Keratinocyte (primary cell): ENCODE data around the gene DLG1. TPM values are rescaled to one million over a fixed set of nuclear protein-coding genes. Genes with fewer than 3 reads are reported as not detected.

Experiments
- DNase-seq: peaks from one replicate; pipeline ENCODE4 v3.0.0-alpha.2; 2011; ENCODE audit warnings: low read depth, missing footprints, low spot score
- FAIRE-seq: peaks from 2 replicates; lab custom pipeline; 2011; peaks lifted over from hg19 to GRCh38; lab: Jason Lieb, UNC
- H2AFZ ChIP-seq: 2 replicates; pipeline ENCODE4 v1.6.0; 2012; ENCODE audit warnings: low read length, control low read depth, inconsistent platforms; ENCODE audit not compliant: control insufficient read depth
- H3K27ac ChIP-seq: 2 replicates; pipeline ENCODE4 v1.5.1; 2011; ENCODE audit warnings: low read length; ENCODE audit not compliant: control insufficient read depth, insufficient read depth
- H3K27me3 ChIP-seq: 3 replicates; pipeline ENCODE4 v1.6.0; 2011; ENCODE audit warnings: low read length; ENCODE audit not compliant: control insufficient read depth, insufficient read depth; ENCODE audit errors: extremely low read depth
- H3K36me3 ChIP-seq, 2 experiments: 2 replicates in 1 of 2; 3 replicates in 1 of 2; pipeline ENCODE4 v1.5.1; 2011; ENCODE audit warnings: low read length in 2 of 2, mild to moderate bottlenecking in 1 of 2; ENCODE audit not compliant: control insufficient read depth in 2 of 2, insufficient read depth in 2 of 2; ENCODE audit errors: extremely low read depth in 1 of 2
- H3K4me1 ChIP-seq: 3 replicates; pipeline ENCODE4 v1.5.1; 2011; ENCODE audit warnings: low read length; ENCODE audit not compliant: control insufficient read depth, insufficient read depth; ENCODE audit errors: extremely low read depth
- H3K4me2 ChIP-seq: 3 replicates; pipeline ENCODE4 v1.6.0; 2011; ENCODE audit warnings: low read depth, low read length; ENCODE audit not compliant: control insufficient read depth, insufficient read depth; ENCODE audit errors: extremely low read depth
- H3K4me3 ChIP-seq, 3 experiments: fragments of 200-600 bp in 1 of 3; sonication (generic) in 1 of 3; 2 replicates in 2 of 3; 3 replicates in 1 of 3; pipeline ENCODE4 v1.5.1; 2011 to 2016; ENCODE audit warnings: low read length in 3 of 3, mild to moderate bottlenecking in 3 of 3, control low read depth in 2 of 3, inconsistent platforms in 1 of 3, low read depth in 1 of 3, mixed read lengths in 1 of 3, mixed run types in 1 of 3, moderate library complexity in 1 of 3; ENCODE audit not compliant: control insufficient read depth in 2 of 3, insufficient read depth in 2 of 3; ENCODE audit errors: extremely low read depth in 1 of 3
- H3K79me2 ChIP-seq: 2 replicates; pipeline ENCODE4 v1.6.0; 2012; ENCODE audit warnings: low read length; ENCODE audit not compliant: control insufficient read depth, insufficient read depth
- H3K9ac ChIP-seq: 3 replicates; pipeline ENCODE4 v1.6.0; 2011; ENCODE audit warnings: low read length; ENCODE audit not compliant: control insufficient read depth, insufficient read depth; ENCODE audit errors: extremely low read depth
- H3K9me1 ChIP-seq: 3 replicates; pipeline ENCODE4 v1.6.0; 2011; ENCODE audit warnings: low read length; ENCODE audit not compliant: control insufficient read depth, insufficient read depth; ENCODE audit errors: extremely low read depth
- H3K9me3 ChIP-seq: 2 replicates; pipeline ENCODE4 v1.5.1; 2012; ENCODE audit warnings: low read depth, low read length; ENCODE audit not compliant: control insufficient read depth
- H4K20me1 ChIP-seq: 3 replicates; pipeline ENCODE4 v1.6.0; 2011; ENCODE audit warnings: low read length; ENCODE audit not compliant: control insufficient read depth, insufficient read depth; ENCODE audit errors: extremely low read depth
- EZH2 ChIP-seq: IDR thresholded peaks from one replicate; pipeline ENCODE4 v1.6.1; 2012; ENCODE audit warnings: inconsistent platforms, mild to moderate bottlenecking, low read length, moderate library complexity
- dilution Hi-C: fragments of 300-500 bp; cut with MboI; formaldehyde crosslinking; loops from one replicate; pipeline ENCODE4 v1.7.0; 2020; ENCODE audit warnings: low sequenced_read_pairs; ENCODE audit not compliant: extremely low pct_ligation_motif_present
- polyA plus RNA-seq, 5 experiments: library from polyadenylated mRNA; depleted of rRNA in 3 of 5; stranded (reverse) in 3 of 5; stranded (forward) in 1 of 5; unstranded in 1 of 5; fragments of >200 nt; gene quantifications; 1 replicate in 1 of 5; 2 replicates in 3 of 5; 3 replicates in 1 of 5; pipeline versions ENCODE4 v1.2.1 to v1.2.3, GENCODE V29; 2011 to 2012; ENCODE audit warnings: missing spikeins in 2 of 5, low read depth in 1 of 5, low replicate concordance in 1 of 5
- TF ChIP-seq, protein P1 (sequence below), 3 experiments: IDR thresholded peaks in 1 of 3; conservative IDR thresholded peaks in 1 of 3; optimal IDR thresholded peaks in 1 of 3; 2 replicates in 2 of 3; 3 replicates in 1 of 3; pipeline versions ENCODE3 to v1.5.1; 2011; ENCODE audit warnings: low read length in 3 of 3, mild to moderate bottlenecking in 3 of 3, moderate library complexity in 2 of 3, control low read depth in 1 of 3, inconsistent platforms in 1 of 3; ENCODE audit not compliant: insufficient read depth in 2 of 3; ENCODE audit errors: extremely low read depth in 1 of 3

DLG1 gene
- polyA plus RNA-seq, 1 donor (not counting 4 experiments of a cell fraction or from before 2014, with no cell fraction given) = 139 TPM

DNA sequence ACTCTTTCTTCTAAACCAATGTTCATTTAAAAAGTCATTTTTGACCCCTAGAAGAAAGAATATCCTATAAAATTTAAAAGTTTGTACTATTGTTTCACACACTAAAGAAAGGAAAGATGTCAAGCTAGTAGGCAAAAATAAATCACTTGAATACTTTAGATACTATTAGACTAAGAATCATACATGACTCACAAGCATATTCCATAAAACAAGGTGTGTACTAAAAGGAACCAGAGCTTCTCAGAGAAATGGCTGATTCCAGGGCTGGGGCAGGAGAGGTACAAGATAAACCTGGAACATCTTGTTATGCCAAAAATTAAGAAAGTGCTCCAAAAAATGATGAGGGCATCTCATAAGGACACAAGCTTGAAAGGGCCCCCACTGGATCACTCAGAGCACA is 8.7 kb downstream of the DLG1 start:
- H3K9me3 ChIP-seq = no peaks in the 10 kb centered on the region
- FAIRE-seq (peak; percentile 34), DNase-seq (no peak)
- dilution Hi-C loops = no loop called here
- H3K4me2 ChIP-seq = peak overlapping the region; percentile 41
- no peak for TF ChIP-seq EZH2
- TF ChIP-seq, protein P1, sequence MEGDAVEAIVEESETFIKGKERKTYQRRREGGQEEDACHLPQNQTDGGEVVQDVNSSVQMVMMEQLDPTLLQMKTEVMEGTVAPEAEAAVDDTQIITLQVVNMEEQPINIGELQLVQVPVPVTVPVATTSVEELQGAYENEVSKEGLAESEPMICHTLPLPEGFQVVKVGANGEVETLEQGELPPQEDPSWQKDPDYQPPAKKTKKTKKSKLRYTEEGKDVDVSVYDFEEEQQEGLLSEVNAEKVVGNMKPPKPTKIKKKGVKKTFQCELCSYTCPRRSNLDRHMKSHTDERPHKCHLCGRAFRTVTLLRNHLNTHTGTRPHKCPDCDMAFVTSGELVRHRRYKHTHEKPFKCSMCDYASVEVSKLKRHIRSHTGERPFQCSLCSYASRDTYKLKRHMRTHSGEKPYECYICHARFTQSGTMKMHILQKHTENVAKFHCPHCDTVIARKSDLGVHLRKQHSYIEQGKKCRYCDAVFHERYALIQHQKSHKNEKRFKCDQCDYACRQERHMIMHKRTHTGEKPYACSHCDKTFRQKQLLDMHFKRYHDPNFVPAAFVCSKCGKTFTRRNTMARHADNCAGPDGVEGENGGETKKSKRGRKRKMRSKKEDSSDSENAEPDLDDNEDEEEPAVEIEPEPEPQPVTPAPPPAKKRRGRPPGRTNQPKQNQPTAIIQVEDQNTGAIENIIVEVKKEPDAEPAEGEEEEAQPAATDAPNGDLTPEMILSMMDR (optimal IDR thresholded peaks at IDR 0.05 in 1 of 3, IDR thresholded peaks at IDR 0.05 in 1 of 3, conservative IDR thresholded peaks at IDR 0.05 in 1 of 3; ENCODE audit: extremely low read depth in 1 of 3, insufficient read depth in 2 of 3, low read length in 3 of 3) = no peak
- peaks cover 96% of the 10 kb centered on the region for H3K79me2 ChIP-seq
- peak overlapping the region; percentile 63 for H3K27ac ChIP-seq
- H2AFZ ChIP-seq = no peak overlapping the region
- H3K27me3 ChIP-seq = no peaks in the 10 kb centered on the region
- no peaks in the 10 kb centered on the region for H4K20me1 ChIP-seq
- H3K9me1 ChIP-seq = no peaks in the 10 kb centered on the region
- H3K36me3 ChIP-seq = peaks cover 10 to 25% of the 10 kb centered on the region in 2 experiments
- H3K4me1 ChIP-seq = peaks cover 38% of the 10 kb centered on the region
- no peak overlapping the region for H3K9ac ChIP-seq
- no peak overlapping the region for H3K4me3 ChIP-seq

DNA sequence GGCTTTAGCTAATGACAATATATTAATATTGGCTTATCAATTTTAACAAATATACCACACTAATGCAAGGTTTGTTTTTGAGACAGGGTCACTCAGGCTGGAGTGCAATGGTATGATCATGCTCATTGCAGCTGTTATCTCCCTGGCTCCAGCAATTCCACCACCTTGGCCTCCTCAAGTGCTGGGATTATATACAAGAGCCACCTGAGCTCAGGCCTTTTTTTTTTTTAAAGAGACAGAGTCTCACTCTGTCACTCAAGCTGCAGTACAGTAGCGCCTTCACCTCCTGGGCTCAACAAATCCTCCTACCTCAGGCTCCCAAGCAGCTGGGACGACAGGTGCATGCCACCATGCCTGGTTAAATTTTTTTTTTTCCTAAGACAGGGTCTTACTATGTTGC is 11.7 kb downstream of the DLG1 start:
- no peak overlapping the region for H3K4me3 ChIP-seq
- no peaks in the 10 kb centered on the region for H4K20me1 ChIP-seq
- peaks cover 19% of the 10 kb centered on the region for H3K4me1 ChIP-seq
- no peak overlapping the region for H3K9ac ChIP-seq
- no peak overlapping the region for H3K4me2 ChIP-seq
- no peak overlapping the region for H2AFZ ChIP-seq
- peaks cover 12 to 28% of the 10 kb centered on the region in 2 experiments for H3K36me3 ChIP-seq
- H3K9me1 ChIP-seq = no peaks in the 10 kb centered on the region
- no peak for TF ChIP-seq EZH2
- TF ChIP-seq, protein P1 (optimal IDR thresholded peaks at IDR 0.05 in 1 of 3, IDR thresholded peaks at IDR 0.05 in 1 of 3, conservative IDR thresholded peaks at IDR 0.05 in 1 of 3; ENCODE audit: extremely low read depth in 1 of 3, insufficient read depth in 2 of 3, low read length in 3 of 3) = no peak
- H3K9me3 ChIP-seq = no peaks in the 10 kb centered on the region
- no peaks in the 10 kb centered on the region for H3K27me3 ChIP-seq
- FAIRE-seq = no peak
- no peak overlapping the region for H3K27ac ChIP-seq
- no peak for DNase-seq
- peaks cover 94% of the 10 kb centered on the region for H3K79me2 ChIP-seq
- dilution Hi-C loops = no loop called here
